ENCODE data around the gene ACSF3. TPM values are rescaled to one million over a fixed set of nuclear protein-coding genes. Genes with fewer than 3 reads are reported as not detected.

ACSF3 gene
- total RNA-seq, 3 donors from 2014 or later (not counting 1 experiment from before 2014, with no cell fraction given) = 45.0 to 71.4 (median 51.6) TPM

DNA sequence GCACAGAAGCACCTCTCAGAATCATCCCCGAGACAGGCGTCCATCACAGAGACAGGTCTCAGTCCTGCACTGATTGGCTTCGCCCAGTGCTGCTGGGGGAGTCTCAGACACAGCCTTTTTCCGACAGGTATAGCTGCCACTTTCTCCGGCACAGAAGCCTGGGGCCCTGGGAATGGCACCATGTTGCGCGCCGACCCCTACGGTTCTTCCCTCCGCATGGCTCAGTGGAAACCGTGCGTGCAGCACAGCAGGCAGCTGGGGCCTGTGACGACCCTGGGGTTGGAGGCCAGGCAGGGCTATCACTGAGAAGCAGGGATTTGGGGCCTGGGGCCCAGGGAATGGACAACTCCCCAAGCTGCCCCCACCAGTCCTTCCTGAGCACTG lies 48.2 kb downstream of the ACSF3 start:
- no peaks in the 10 kb centered on the region for H3K36me3 Mint-ChIP-seq

DNA sequence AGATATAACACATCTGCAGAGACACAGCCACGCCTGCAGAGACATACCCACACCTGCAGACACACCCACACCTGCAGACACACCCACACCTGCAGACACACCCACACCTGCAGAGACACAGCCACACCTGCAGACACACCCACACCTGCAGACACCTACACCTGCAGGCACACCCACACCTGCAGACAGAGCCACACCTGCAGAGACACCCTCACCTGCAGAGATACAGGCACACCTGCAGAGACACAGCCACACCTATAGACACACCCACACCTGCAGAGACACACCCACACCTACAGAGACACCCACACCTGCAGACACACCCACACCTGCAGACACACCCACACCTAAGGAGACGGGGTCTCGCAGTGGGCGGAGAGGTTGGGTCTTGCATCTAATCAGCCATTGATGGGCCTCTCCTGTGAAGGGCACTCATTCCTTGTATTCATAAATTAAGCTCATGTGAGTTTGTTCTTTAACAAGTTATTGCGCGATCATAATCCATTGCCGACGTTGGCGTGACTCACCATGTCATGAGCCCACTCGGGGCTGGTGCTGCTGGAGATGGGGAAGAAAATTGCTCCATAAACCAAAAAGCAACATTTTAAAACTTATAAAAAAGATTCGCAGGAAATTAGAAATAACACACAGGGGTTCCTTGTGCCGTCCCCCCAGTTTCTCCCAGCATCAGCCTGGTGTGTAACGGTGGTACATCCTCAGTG lies 49.0 kb downstream of the ACSF3 start:
- Mint-ChIP-seq H3K9me3 (no peaks in the 10 kb centered on the region), H3K4me3 (no peak overlapping the region), H3K36me3 (no peaks in the 10 kb centered on the region), H3K27me3 (ENCODE audit: low read depth in 2 of 2) (no peaks in the 10 kb centered on the region), H3K27ac (no peak overlapping the region), H3K4me1 (no peaks in the 10 kb centered on the region)
- H3K4me1 ChIP-seq (ENCODE audit: control insufficient read depth, insufficient read depth, low read length) = no peaks in the 10 kb centered on the region
- TF ChIP-seq, protein P1, sequence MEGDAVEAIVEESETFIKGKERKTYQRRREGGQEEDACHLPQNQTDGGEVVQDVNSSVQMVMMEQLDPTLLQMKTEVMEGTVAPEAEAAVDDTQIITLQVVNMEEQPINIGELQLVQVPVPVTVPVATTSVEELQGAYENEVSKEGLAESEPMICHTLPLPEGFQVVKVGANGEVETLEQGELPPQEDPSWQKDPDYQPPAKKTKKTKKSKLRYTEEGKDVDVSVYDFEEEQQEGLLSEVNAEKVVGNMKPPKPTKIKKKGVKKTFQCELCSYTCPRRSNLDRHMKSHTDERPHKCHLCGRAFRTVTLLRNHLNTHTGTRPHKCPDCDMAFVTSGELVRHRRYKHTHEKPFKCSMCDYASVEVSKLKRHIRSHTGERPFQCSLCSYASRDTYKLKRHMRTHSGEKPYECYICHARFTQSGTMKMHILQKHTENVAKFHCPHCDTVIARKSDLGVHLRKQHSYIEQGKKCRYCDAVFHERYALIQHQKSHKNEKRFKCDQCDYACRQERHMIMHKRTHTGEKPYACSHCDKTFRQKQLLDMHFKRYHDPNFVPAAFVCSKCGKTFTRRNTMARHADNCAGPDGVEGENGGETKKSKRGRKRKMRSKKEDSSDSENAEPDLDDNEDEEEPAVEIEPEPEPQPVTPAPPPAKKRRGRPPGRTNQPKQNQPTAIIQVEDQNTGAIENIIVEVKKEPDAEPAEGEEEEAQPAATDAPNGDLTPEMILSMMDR (IDR thresholded peaks at IDR 0.05) = no peak
- no peak overlapping the region for H3K27ac ChIP-seq (ENCODE audit: low read length)
- no peaks in the 10 kb centered on the region for H3K9me3 ChIP-seq (ENCODE audit: control insufficient read depth, insufficient read depth, low read length)
- ATAC-seq (no peak), DNase-seq (no peak)
- H3K27me3 ChIP-seq (ENCODE audit: control insufficient read depth, insufficient read depth, low read length) = no peaks in the 10 kb centered on the region
- intact Hi-C loops (cut with micrococcal nuclease) = no loop called here
- peaks cover 17% of the 10 kb centered on the region for H3K36me3 ChIP-seq (ENCODE audit: control insufficient read depth, insufficient read depth, low read length)
- WGBS (ENCODE audit: insufficient coverage) = 95% methylated on average over 13 of the region's 13 CpGs
- H3K4me3 ChIP-seq (ENCODE audit: low read length) = no peak overlapping the region

More for the DNA sequence above, 48.2 kb downstream of the ACSF3 start:
- Histone ChIP-seq H3K27ac (ENCODE audit: low read length) (no peak overlapping the region), H3K4me3 (ENCODE audit: low read length) (no peak overlapping the region), H3K36me3 (ENCODE audit: control insufficient read depth, insufficient read depth, low read length) (peaks cover 19% of the 10 kb centered on the region), H3K9me3 (ENCODE audit: control insufficient read depth, insufficient read depth, low read length) (no peaks in the 10 kb centered on the region), H3K27me3 (ENCODE audit: control insufficient read depth, insufficient read depth, low read length) (no peaks in the 10 kb centered on the region), H3K4me1 (ENCODE audit: control insufficient read depth, insufficient read depth, low read length) (no peaks in the 10 kb centered on the region)
- WGBS (ENCODE audit: insufficient coverage) = 98% methylated on average over 13 of the region's 13 CpGs
- TF ChIP-seq, protein P1 (IDR thresholded peaks at IDR 0.05) = no peak
- no peak overlapping the region for H3K27ac Mint-ChIP-seq
- ATAC-seq (no peak), DNase-seq (no peak)
- no peaks in the 10 kb centered on the region for H3K27me3 Mint-ChIP-seq (ENCODE audit: low read depth in 2 of 2)
- intact Hi-C loops (cut with micrococcal nuclease) = no loop called here
- H3K4me3 Mint-ChIP-seq = no peak overlapping the region
- H3K9me3 Mint-ChIP-seq = no peaks in the 10 kb centered on the region
- no peaks in the 10 kb centered on the region for H3K4me1 Mint-ChIP-seq

DNA sequence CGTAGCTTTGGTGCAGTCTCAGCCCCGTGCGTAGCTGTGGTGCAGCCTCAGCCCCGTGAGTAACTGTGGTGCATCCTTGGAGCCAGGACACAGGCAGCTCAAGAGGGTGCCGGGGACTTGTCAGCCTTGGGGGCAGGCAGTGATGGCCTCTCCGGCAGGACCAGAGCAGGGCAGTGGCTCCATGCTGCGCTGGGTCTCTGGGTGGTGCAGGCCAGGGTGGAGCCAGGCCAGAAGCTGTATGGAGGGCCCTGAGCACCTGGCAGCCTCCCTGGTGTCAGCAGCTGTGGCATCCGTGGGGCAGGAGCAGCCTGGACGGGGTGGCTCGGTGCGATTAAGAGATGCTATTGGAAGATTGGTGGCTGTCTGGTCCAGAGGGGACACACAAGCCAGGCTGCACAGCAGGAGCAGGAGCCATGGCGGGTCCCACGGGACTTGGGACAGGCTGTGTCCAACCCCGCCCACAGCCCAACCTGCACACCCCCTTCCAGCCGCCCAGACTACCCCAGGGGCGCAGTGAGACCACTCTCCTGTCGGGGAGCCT lies 49.6 kb downstream of the ACSF3 start:
- Mint-ChIP-seq H3K4me1 (no peaks in the 10 kb centered on the region), H3K27ac (no peak overlapping the region), H3K27me3 (ENCODE audit: low read depth in 2 of 2) (no peaks in the 10 kb centered on the region)

More for the DNA sequence above, 49.6 kb downstream of the ACSF3 start:
- no peak overlapping the region for H3K4me3 ChIP-seq (ENCODE audit: low read length)
- no peak for ATAC-seq
- H3K9me3 ChIP-seq (ENCODE audit: control insufficient read depth, insufficient read depth, low read length) = no peaks in the 10 kb centered on the region
- intact Hi-C loops (cut with micrococcal nuclease) = no loop called here
- no peaks in the 10 kb centered on the region for H3K27me3 ChIP-seq (ENCODE audit: control insufficient read depth, insufficient read depth, low read length)
- no peak for DNase-seq
- Mint-ChIP-seq H3K36me3 (no peaks in the 10 kb centered on the region), H3K4me3 (no peak overlapping the region), H3K9me3 (no peaks in the 10 kb centered on the region)
- no peaks in the 10 kb centered on the region for H3K4me1 ChIP-seq (ENCODE audit: control insufficient read depth, insufficient read depth, low read length)
- TF ChIP-seq, protein P1 (IDR thresholded peaks at IDR 0.05) = no peak
- 96% methylated on average over 17 of the region's 17 CpGs for WGBS (ENCODE audit: insufficient coverage)
- H3K36me3 ChIP-seq (ENCODE audit: control insufficient read depth, insufficient read depth, low read length) = peaks cover 17% of the 10 kb centered on the region
- H3K27ac ChIP-seq (ENCODE audit: low read length) = no peak overlapping the region

Measured in natural killer cell (primary cell).